Ovary (tissue), 9 donors: ENCODE measurements around the gene CDC6. TPM values are rescaled to one million over a fixed set of nuclear protein-coding genes. Genes with fewer than 3 reads are reported as not detected.

Source experiments
- DNase-seq, 5 donors: peaks; one replicate each; pipeline ENCODE4 v3.0.0-alpha.2; 2019 to 2020
- H3K27ac ChIP-seq, 2 donors: fragments of 200-600 bp; one replicate each; pipeline versions ENCODE4 v1.5.1 to v1.8.0; 2019 to 2022
- H3K27me3 ChIP-seq: fragments of 200-600 bp; one replicate; pipeline ENCODE4 v1.8.0; 2022
- H3K36me3 ChIP-seq: fragments of 200-600 bp; sonication (generic); one replicate; pipeline ENCODE4 v1.5.1; 2019
- H3K4me1 ChIP-seq: one replicate; pipeline ENCODE4 v1.8.1; 2013; ENCODE audit warnings: mild to moderate bottlenecking, moderate library complexity; ENCODE audit not compliant: insufficient read depth
- H3K4me3 ChIP-seq: fragments of 200-600 bp; sonication (generic); one replicate; pipeline ENCODE4 v1.5.1; 2017
- H3K9me3 ChIP-seq, 2 donors: fragments of 200-600 bp in 1 of 2; sonication (generic) in 1 of 2; one replicate each; pipeline versions ENCODE4 v1.5.1 to v1.8.1; 2013 to 2019; ENCODE audit warnings: mild to moderate bottlenecking in 1 of 2, moderate library complexity in 1 of 2
- EP300 ChIP-seq: sonication (generic); formaldehyde crosslinking; IDR thresholded peaks from one replicate; pipeline ENCODE4 v1.6.1; 2017; ENCODE audit warnings: antibody characterized with exemption
- POLR2A ChIP-seq: fragments of 450-650 bp; IDR thresholded peaks from one replicate; pipeline ENCODE4 v1.6.1; 2017; ENCODE audit warnings: antibody characterized with exemption, mild to moderate bottlenecking, moderate library complexity
- WGBS, 3 donors: extraction: QIAGEN DNeasy Blood & Tissue Kit in 1 of 3; methylation state at CpG; one replicate each; pipeline versions ENCODE4 v1.1.5 to v1.1.7; 2013 to 2017; 5-methylcytosine and 5-hydroxymethylcytosine counted together
- intact Hi-C, 4 donors: fragments of 100-400 bp; cut with DNase I; formaldehyde crosslinking; loops; one replicate each; pipeline versions ENCODE4 v1.11.0 to v1.15.1; 2022 to 2023
- polyA plus RNA-seq, 2 donors: library from polyadenylated mRNA; stranded (reverse); fragments of 200-250 nt in 1 of 2; fragments of 350-450 nt in 1 of 2; fragmentation: Illumina TruSeq in 1 of 2; extraction: RNeasy Lipid Tissue Mini Kit (QIAGEN cat#74804) in 1 of 2; gene quantifications; one replicate each; pipeline ENCODE4 v1.2.3, GENCODE V29; 2013 to 2014
- total RNA-seq, 7 donors: library from RNA; depleted of rRNA in 2 of 7; stranded (reverse); fragments of >200 nt in 2 of 7; fragmentation: NEBNext Ultra II Directional in 3 of 7; extraction: Animal tissue kit (Norgen Biotek cat#: 25700) in 3 of 7; gene quantifications; one replicate each; pipeline versions ENCODE4 v1.1.0 to v1.2.4, GENCODE V29; 2016 to 2023
- TF ChIP-seq, protein P1 (sequence below), 3 donors: fragments of 450-650 bp in 2 of 3; fragments of 200-600 bp in 1 of 3; IDR thresholded peaks; one replicate each; pipeline versions ENCODE4 v1.5.1 to v1.8.0; 2016 to 2022; ENCODE audit warnings: antibody characterized with exemption in 3 of 3, mild to moderate bottlenecking in 1 of 3
- donor health status: DM: no; HTN: no; CAD: no; lungs with moderate emphysema.
- donor health status: DM: no; HTN: no; CAD: no.
- donor health status: Bipolar disorder and iron deficiency.
- donor health status: DM: yes; HTN: yes; CAD: no.
- donor health status: DM: no; HTN: no; CAD: no.
- donor health status: DM: yes; HTN: yes; CAD: no.

CDC6 gene
- total and polyA plus RNA-seq, 9 donors = 0.34 to 3.8 (median 0.80) TPM

GRCh38 chr17:40320756-40321523 lies 33.3 kb downstream of the CDC6 start:
- Histone ChIP-seq H3K9me3 (no peaks in the 10 kb centered on the region), H3K36me3 (no peaks in the 10 kb centered on the region), H3K4me1 (peaks cover 54% of the 10 kb centered on the region), H3K4me3 (peak overlapping the region; percentile 15), H3K27me3 (no peaks in the 10 kb centered on the region), H3K27ac (peak overlapping the region in 1 of 2 donors; percentile 77)
- DNase-seq = peak; percentile 81 to 88 (median 83)
- 4 to 5% (median 4%) methylated on average over 16 to 19 of the region's 19 CpGs for whole genome bisulfite sequencing, 3 donors
- intact Hi-C loops = no loop called here
- peak; percentile 45 for TF ChIP-seq POLR2A
- TF ChIP-seq, protein P1, sequence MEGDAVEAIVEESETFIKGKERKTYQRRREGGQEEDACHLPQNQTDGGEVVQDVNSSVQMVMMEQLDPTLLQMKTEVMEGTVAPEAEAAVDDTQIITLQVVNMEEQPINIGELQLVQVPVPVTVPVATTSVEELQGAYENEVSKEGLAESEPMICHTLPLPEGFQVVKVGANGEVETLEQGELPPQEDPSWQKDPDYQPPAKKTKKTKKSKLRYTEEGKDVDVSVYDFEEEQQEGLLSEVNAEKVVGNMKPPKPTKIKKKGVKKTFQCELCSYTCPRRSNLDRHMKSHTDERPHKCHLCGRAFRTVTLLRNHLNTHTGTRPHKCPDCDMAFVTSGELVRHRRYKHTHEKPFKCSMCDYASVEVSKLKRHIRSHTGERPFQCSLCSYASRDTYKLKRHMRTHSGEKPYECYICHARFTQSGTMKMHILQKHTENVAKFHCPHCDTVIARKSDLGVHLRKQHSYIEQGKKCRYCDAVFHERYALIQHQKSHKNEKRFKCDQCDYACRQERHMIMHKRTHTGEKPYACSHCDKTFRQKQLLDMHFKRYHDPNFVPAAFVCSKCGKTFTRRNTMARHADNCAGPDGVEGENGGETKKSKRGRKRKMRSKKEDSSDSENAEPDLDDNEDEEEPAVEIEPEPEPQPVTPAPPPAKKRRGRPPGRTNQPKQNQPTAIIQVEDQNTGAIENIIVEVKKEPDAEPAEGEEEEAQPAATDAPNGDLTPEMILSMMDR (IDR thresholded peaks at IDR 0.05) = no peak

DNA sequence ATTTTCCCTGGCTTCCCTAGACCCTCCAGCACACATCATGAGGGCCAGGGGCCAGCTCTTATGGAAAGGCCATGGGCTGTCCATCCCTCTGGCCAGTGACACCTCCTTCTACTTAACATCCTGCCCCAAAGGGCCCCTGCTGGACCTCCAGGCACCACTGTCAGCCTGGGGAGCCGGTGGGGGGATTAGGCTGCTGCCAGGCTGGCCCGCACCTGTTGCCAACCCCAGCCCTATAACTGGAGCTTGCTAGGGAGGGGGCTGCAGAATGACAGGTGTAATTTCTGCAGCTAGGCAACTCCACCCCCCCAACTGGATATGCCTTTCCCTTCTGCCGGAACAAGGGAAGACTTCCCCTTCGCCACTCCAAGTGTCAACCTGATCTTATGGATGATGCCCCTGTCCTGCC lies 33.8 kb downstream of the CDC6 start:
- WGBS, 3 donors = 8 to 17% (median 13%) methylated on average over 4 of the region's 4 CpGs
- intact Hi-C loops = no loop called here
- DNase-seq = no peak
- peaks cover 56% of the 10 kb centered on the region for H3K4me1 ChIP-seq
- TF ChIP-seq, protein P1 (IDR thresholded peaks at IDR 0.05) = no peak
- TF ChIP-seq POLR2A = no peak
- TF ChIP-seq EP300 = no peak
- no peaks in the 10 kb centered on the region for H3K36me3 ChIP-seq
- no peaks in the 10 kb centered on the region for H3K27me3 ChIP-seq
- H3K27ac ChIP-seq = peak overlapping the region in 1 of 2 donors; percentile 77
- H3K9me3 ChIP-seq = no peaks in the 10 kb centered on the region
- peak overlapping the region; percentile 1 for H3K4me3 ChIP-seq

GRCh38 chr17:40321961-40322357 lies 34.3 kb downstream of the CDC6 start:
- Histone ChIP-seq H3K4me3 (peak overlapping the region; percentile 24), H3K9me3 (no peaks in the 10 kb centered on the region), H3K36me3 (no peaks in the 10 kb centered on the region), H3K27me3 (no peaks in the 10 kb centered on the region), H3K4me1 (peaks cover 56% of the 10 kb centered on the region), H3K27ac (peak overlapping the region; percentile 56 to 77)
- peak; percentile 70 to 81 (median 74) for DNase-seq
- intact Hi-C loops = no loop called here
- TF ChIP-seq EP300 = no peak
- TF ChIP-seq, protein P1 (IDR thresholded peaks at IDR 0.05) = no peak
- TF ChIP-seq POLR2A = no peak
- WGBS, 3 donors = 0 to 3% (median 2%) methylated on average over 4 of the region's 4 CpGs

DNA sequence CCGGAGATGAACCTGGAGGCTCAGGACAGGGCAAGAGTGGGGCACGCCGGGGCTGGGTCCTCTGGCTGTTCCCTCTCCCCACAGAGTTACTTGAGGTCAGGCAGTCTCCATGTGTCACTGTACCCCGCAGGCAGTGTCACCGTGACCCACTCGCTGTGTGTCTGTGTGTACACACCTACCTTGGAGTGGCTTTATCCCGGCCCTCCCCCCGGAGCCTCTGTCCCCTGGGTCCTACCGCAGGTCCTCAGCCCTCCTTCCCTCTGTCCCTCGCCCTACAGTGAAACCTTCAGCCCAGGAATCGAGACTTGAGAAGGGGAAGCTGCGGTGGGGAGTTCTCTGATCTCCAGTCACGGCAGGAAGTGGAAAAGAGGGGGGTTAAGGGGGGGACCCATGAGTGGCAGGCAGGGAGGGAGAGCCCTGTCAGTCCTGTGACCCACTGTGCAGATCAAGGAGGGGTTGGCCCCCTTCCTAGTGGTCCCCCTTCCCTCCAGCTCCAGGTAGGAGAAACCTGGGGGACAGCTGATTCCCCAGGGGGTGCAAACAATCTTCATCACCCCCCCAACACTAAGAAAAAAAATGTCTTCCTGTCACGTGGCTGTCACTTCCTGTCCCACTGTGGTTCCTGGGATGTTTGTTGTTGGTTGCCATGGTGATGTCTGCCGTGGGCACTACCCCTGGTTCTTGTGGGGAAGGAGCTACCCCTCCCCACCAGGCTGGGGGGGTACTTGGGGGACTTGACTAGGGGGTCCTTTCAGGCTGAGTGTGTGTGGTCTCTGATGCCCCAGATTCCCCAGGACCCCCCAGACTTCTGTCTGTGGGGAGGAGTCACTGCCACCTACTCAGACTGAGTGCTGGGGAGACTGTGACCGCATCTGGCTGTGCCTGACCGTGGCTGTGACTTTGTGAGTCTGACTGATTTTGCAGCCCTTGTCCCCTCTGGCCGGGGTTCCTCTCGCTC lies 35.0 kb downstream of the CDC6 start:
- peak in 4 of 5 donors; percentile 66 to 82 (median 67) for DNase-seq
- intact Hi-C loops = no loop called here
- peak overlapping the region; percentile 24 for H3K4me3 ChIP-seq
- peak overlapping the region; percentile 56 to 77 for H3K27ac ChIP-seq
- H3K9me3 ChIP-seq = no peaks in the 10 kb centered on the region
- peaks cover 57% of the 10 kb centered on the region for H3K4me1 ChIP-seq
- no peaks in the 10 kb centered on the region for H3K27me3 ChIP-seq
- TF ChIP-seq, protein P1 (IDR thresholded peaks at IDR 0.05) = no peak
- WGBS, 3 donors = 20 to 28% (median 25%) methylated on average over 19 of the region's 19 CpGs
- no peaks in the 10 kb centered on the region for H3K36me3 ChIP-seq
